B cell (primary cell): ENCODE measurements around the gene PHLPP1. TPM values are rescaled to one million over a fixed set of nuclear protein-coding genes. Genes with fewer than 3 reads are reported as not detected.

Experiments
- ATAC-seq: fragments of 200-7000 bp; cut with Tn5 transposase; one replicate; pipeline ENCODE4 v1.10.0; 2021; ENCODE audit warnings: low read depth, mild to moderate bottlenecking, moderate number of reproducible peaks, moderate library complexity
- CTCF ChIA-PET: fragments of 350-600 bp; sonication (Branson Sonifier 250); formaldehyde crosslinking; loops from one replicate; lab custom pipeline; 2021; ENCODE audit warnings: antibody characterized with exemption, inconsistent platforms; lab: Charles Lee
- POLR2A ChIA-PET: fragments of 350-600 bp; sonication (Branson Sonifier 250); formaldehyde crosslinking; loops from one replicate; lab custom pipeline; 2021; ENCODE audit warnings: antibody characterized with exemption; lab: Charles Lee
- DNase-seq: peaks from one replicate; pipeline ENCODE4 v3.0.0; 2013
- H2AFZ ChIP-seq: 2 replicates; pipeline ENCODE4 v1.6.1; 2012; ENCODE audit warnings: mild to moderate bottlenecking, low read depth, low read length; ENCODE audit not compliant: insufficient read depth, poor library complexity, severe bottlenecking
- H3K27ac ChIP-seq, 2 donors: 1 replicate in 1 of 2; 2 replicates in 1 of 2; pipeline ENCODE4 v1.5.1; 2012 to 2013; ENCODE audit warnings: low read length in 2 of 2, mild to moderate bottlenecking in 2 of 2, moderate library complexity in 1 of 2
- H3K27me3 ChIP-seq, 4 experiments: fragments of 200-600 bp in 1 of 4; sonication (generic) in 1 of 4; replicated peaks in 1 of 4; 1 replicate in 2 of 4; 2 replicates in 2 of 4; pipeline versions ENCODE4 v1.6.1 to v1.7.0; 2013 to 2016; ENCODE audit warnings: low read length in 3 of 4, mild to moderate bottlenecking in 2 of 4, mixed read lengths in 1 of 4, moderate library complexity in 1 of 4; ENCODE audit not compliant: insufficient read depth in 4 of 4, control insufficient read depth in 3 of 4; ENCODE audit errors: control extremely low read depth in 1 of 4
- H3K36me3 ChIP-seq, 2 experiments: replicated peaks in 1 of 2; 1 replicate in 1 of 2; 2 replicates in 1 of 2; pipeline versions ENCODE4 v1.6.1 to v1.7.1; 2013; ENCODE audit warnings: low read length in 1 of 2; ENCODE audit not compliant: insufficient read depth in 2 of 2, control insufficient read depth in 1 of 2; ENCODE audit errors: control extremely low read depth in 1 of 2, extremely low read depth in 1 of 2
- H3K4me1 ChIP-seq, 2 donors: fragments of 200-600 bp in 1 of 2; sonication (generic) in 1 of 2; 1 replicate in 1 of 2; 2 replicates in 1 of 2; pipeline versions ENCODE4 v1.5.1 to v1.6.1; 2013 to 2017; ENCODE audit warnings: low read length in 2 of 2; ENCODE audit not compliant: control insufficient read depth in 2 of 2, insufficient read depth in 2 of 2
- H3K4me2 ChIP-seq: replicated peaks from 2 replicates; pipeline ENCODE3; 2012; ENCODE audit warnings: mild to moderate bottlenecking, low read depth, low read length; ENCODE audit not compliant: poor library complexity, severe bottlenecking
- H3K4me3 ChIP-seq, 5 experiments: fragments of 200-600 bp in 1 of 5; sonication (generic) in 1 of 5; 1 replicate in 3 of 5; 2 replicates in 2 of 5; pipeline versions ENCODE4 v1.5.1 to v1.7.0; 2011 to 2016; ENCODE audit warnings: low read length in 4 of 5, mild to moderate bottlenecking in 4 of 5, low read depth in 2 of 5, control low read depth in 1 of 5, moderate library complexity in 1 of 5; ENCODE audit not compliant: insufficient read depth in 1 of 5; ENCODE audit errors: control extremely low read depth in 1 of 5, extremely low read depth in 1 of 5
- H3K79me2 ChIP-seq: fragments of 200-600 bp; sonication (generic); one replicate; pipeline ENCODE4 v1.6.0; 2016; ENCODE audit warnings: low read length; ENCODE audit not compliant: control insufficient read depth, insufficient read depth
- H3K9ac ChIP-seq: fragments of 200-600 bp; sonication (generic); 2 replicates; pipeline ENCODE4 v1.6.1; 2017; ENCODE audit warnings: mild to moderate bottlenecking, low read length, moderate library complexity
- H3K9me3 ChIP-seq, 3 donors: one replicate each; pipeline versions ENCODE4 v1.6.1 to v1.7.1; 2013; ENCODE audit warnings: low read length in 2 of 3; ENCODE audit not compliant: control insufficient read depth in 2 of 3, insufficient read depth in 1 of 3; ENCODE audit errors: control extremely low read depth in 1 of 3
- H4K20me1 ChIP-seq: 2 replicates; pipeline ENCODE4 v1.6.0; 2012; ENCODE audit warnings: mild to moderate bottlenecking, low read length; ENCODE audit not compliant: insufficient read depth, control insufficient read depth, poor library complexity, severe bottlenecking
- H3K27ac Mint-ChIP-seq: one replicate; pipeline ENCODE4 v1.8.0; 2021; ENCODE audit warnings: mixed read lengths
- H3K27me3 Mint-ChIP-seq: one replicate; pipeline ENCODE4 v1.8.0; 2021; ENCODE audit warnings: mixed read lengths
- H3K4me1 Mint-ChIP-seq: one replicate; pipeline ENCODE4 v1.8.0; 2021; ENCODE audit warnings: mixed read lengths
- H3K4me3 Mint-ChIP-seq: one replicate; pipeline ENCODE4 v1.8.0; 2021; ENCODE audit warnings: mixed read lengths
- H3K9me3 Mint-ChIP-seq: one replicate; pipeline ENCODE4 v1.8.0; 2022; ENCODE audit warnings: mixed read lengths; ENCODE audit not compliant: insufficient read depth
- EZH2 ChIP-seq: IDR thresholded peaks from 2 replicates; pipeline ENCODE4 v1.6.1; 2012; ENCODE audit warnings: borderline replicate concordance, low read depth, mild to moderate bottlenecking, moderate library complexity, low read length; ENCODE audit not compliant: insufficient read depth, poor library complexity, severe bottlenecking
- WGBS: methylation state at CpG from one replicate; pipeline ENCODE4 v1.1.5; 2013; ENCODE audit warnings: missing lambda C conversion rate; ENCODE audit not compliant: insufficient coverage; 5-methylcytosine and 5-hydroxymethylcytosine counted together
- intact Hi-C: fragments of 100-400 bp; cut with micrococcal nuclease; formaldehyde crosslinking; loops from one replicate; pipeline ENCODE4 v1.10.0; 2022
- polyA plus RNA-seq: library from polyadenylated mRNA; depleted of rRNA; stranded (reverse); fragments of >200 nt; gene quantifications from 2 replicates; pipeline ENCODE4 v1.2.3, GENCODE V29; 2012
- total RNA-seq, 2 donors: library from RNA; stranded (reverse); fragments of 120-200 nt in 1 of 2; gene quantifications; 1 replicate in 1 of 2; 2 replicates in 1 of 2; pipeline versions ENCODE4 v1.2.3 to v1.2.4, GENCODE V29; 2013 to 2022
- TF ChIP-seq, protein P1 (sequence below): fragments of 200-600 bp; IDR thresholded peaks from one replicate; pipeline ENCODE4 v1.8.0; 2022; ENCODE audit warnings: antibody characterized with exemption, mild to moderate bottlenecking

Gene PHLPP1
- total and polyA plus RNA-seq, 2 donors (not counting 1 experiment from before 2014, with no cell fraction given): 3.0 to 20.7 TPM

DNA sequence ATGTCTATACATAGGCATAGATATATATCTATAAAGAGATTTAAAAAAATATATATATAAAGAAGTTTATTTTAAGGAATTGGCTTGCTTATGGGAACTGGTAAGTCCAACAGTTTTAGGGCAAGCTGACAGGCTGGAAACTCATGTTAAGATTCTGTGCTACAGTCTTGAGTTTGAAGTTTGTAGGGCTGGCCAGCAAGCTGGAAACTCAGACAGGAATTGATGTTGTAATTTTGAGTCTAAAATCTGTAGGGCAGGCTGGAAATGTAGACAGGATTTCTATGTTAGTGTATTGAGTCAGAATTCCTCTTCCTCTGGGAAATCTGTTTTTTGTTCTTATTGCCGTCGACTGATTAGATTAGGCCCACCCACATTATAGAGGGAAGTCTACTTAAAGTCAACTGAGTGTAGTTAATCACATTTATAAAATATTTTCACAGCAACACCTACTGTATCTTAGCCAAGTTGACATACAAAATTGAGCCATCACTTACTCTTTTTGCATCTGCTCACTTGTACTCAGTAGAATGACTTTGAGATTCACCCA, 60.8 kb downstream of the PHLPP1 start:
- ChIA-PET POLR2A (no interaction called here), CTCF (no interaction called here)
- H3K27me3 ChIP-seq: no peaks in the 10 kb centered on the region
- no peaks in the 10 kb centered on the region for H3K36me3 ChIP-seq
- Mint-ChIP-seq H3K4me3 (no peak overlapping the region), H3K27me3 (no peaks in the 10 kb centered on the region), H3K9me3 (no peaks in the 10 kb centered on the region), H3K27ac (no peak overlapping the region), H3K4me1 (peaks cover 13% of the 10 kb centered on the region)
- H3K4me3 ChIP-seq: no peak overlapping the region
- H2AFZ ChIP-seq: no peak overlapping the region
- intact Hi-C loops: loop anchor here (5.0 kb wide), 1 partner anchor 34 kb away; no protein-coding TSS in a partner anchor
- H3K9ac ChIP-seq: no peak overlapping the region
- H3K79me2 ChIP-seq: peaks cover 25% of the 10 kb centered on the region
- no CpG with 5 or more reads among the region's 2 CpGs for WGBS
- no peak for ATAC-seq
- DNase-seq: no peak
- no peaks in the 10 kb centered on the region for H3K9me3 ChIP-seq
- H3K4me1 ChIP-seq: no peaks in the 10 kb centered on the region
- TF ChIP-seq, protein P1, sequence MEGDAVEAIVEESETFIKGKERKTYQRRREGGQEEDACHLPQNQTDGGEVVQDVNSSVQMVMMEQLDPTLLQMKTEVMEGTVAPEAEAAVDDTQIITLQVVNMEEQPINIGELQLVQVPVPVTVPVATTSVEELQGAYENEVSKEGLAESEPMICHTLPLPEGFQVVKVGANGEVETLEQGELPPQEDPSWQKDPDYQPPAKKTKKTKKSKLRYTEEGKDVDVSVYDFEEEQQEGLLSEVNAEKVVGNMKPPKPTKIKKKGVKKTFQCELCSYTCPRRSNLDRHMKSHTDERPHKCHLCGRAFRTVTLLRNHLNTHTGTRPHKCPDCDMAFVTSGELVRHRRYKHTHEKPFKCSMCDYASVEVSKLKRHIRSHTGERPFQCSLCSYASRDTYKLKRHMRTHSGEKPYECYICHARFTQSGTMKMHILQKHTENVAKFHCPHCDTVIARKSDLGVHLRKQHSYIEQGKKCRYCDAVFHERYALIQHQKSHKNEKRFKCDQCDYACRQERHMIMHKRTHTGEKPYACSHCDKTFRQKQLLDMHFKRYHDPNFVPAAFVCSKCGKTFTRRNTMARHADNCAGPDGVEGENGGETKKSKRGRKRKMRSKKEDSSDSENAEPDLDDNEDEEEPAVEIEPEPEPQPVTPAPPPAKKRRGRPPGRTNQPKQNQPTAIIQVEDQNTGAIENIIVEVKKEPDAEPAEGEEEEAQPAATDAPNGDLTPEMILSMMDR: no peak
- no peak for TF ChIP-seq EZH2
- H4K20me1 ChIP-seq: no peaks in the 10 kb centered on the region
- no peak overlapping the region for H3K27ac ChIP-seq
- H3K4me2 ChIP-seq: no peak overlapping the region

DNA sequence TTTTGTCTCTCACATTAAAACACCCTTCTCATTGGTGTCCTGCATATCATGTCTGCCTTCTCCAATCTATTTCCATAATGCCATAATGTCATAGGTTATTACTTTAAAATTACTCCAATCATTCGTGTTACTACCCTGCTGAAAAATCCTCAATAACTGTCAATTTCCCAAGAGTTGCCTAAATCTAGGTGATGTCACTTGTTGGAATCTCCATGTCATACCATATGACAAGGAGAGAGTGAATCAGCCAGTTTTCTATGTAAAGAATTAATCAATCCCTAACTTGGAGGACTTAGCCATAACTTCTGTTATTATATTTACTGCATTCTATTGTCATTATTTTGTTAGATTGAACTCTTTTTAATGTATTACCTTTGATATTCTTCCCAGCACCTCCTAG, 62.5 kb downstream of the PHLPP1 start:
- ChIA-PET CTCF (no interaction called here), POLR2A (no interaction called here)
- ATAC-seq: no peak
- H3K27me3 Mint-ChIP-seq: no peaks in the 10 kb centered on the region
- no peak overlapping the region for H2AFZ ChIP-seq
- H3K36me3 ChIP-seq: no peaks in the 10 kb centered on the region
- H4K20me1 ChIP-seq: no peaks in the 10 kb centered on the region
- H3K4me1 Mint-ChIP-seq: peaks cover 5% of the 10 kb centered on the region
- no peaks in the 10 kb centered on the region for H3K27me3 ChIP-seq
- peaks cover 19% of the 10 kb centered on the region for H3K79me2 ChIP-seq
- WGBS: no CpG with 5 or more reads among the region's 1 CpG
- no peak for TF ChIP-seq EZH2
- TF ChIP-seq, protein P1: no peak
- no peak overlapping the region for H3K4me2 ChIP-seq
- H3K4me3 ChIP-seq: no peak overlapping the region
- H3K4me1 ChIP-seq: no peaks in the 10 kb centered on the region
- intact Hi-C loops: loop anchor here (5.0 kb wide), 1 partner anchor 36 kb away; no protein-coding TSS in a partner anchor
- H3K9me3 ChIP-seq: no peaks in the 10 kb centered on the region
- H3K4me3 Mint-ChIP-seq: no peak overlapping the region
- no peak overlapping the region for H3K9ac ChIP-seq
- no peaks in the 10 kb centered on the region for H3K9me3 Mint-ChIP-seq
- no peak for DNase-seq
- no peak overlapping the region for H3K27ac ChIP-seq
- no peak overlapping the region for H3K27ac Mint-ChIP-seq
